Ovary (tissue), 3 donors: ENCODE results near the gene BRS3.

Source experiments
- POLR2A ChIP-seq: fragments of 450-650 bp; IDR thresholded peaks from one replicate; pipeline ENCODE4 v1.6.1; 2017; ENCODE audit warnings: antibody characterized with exemption, mild to moderate bottlenecking, moderate library complexity
- TF ChIP-seq, protein P1 (sequence below), 3 donors: fragments of 450-650 bp in 2 of 3; fragments of 200-600 bp in 1 of 3; IDR thresholded peaks; one replicate each; pipeline versions ENCODE4 v1.5.1 to v1.8.0; 2016 to 2022; ENCODE audit warnings: antibody characterized with exemption in 3 of 3, mild to moderate bottlenecking in 1 of 3
- donor health status: DM: no; HTN: no; CAD: no.

DNA sequence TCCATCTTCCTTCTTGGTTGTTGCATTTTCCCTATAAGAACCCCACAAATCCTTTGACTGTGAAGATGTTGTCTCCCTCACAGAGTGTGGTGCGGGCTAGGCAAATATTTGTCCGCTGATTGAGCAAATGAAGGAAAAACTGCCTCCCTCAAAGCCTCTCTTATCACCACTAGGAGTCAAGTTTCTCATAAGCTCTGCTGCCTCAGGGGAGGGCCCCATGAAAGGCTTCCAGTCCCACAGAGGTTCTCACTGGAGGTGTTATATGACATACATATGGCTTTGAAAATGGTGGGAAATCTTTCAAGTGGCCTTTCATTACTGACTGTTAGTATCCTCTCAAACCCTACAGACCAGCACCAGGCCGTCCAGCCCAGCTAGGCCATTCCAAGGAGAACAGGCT is 53.5 kb downstream of the BRS3 start:
- TF ChIP-seq, protein P1, sequence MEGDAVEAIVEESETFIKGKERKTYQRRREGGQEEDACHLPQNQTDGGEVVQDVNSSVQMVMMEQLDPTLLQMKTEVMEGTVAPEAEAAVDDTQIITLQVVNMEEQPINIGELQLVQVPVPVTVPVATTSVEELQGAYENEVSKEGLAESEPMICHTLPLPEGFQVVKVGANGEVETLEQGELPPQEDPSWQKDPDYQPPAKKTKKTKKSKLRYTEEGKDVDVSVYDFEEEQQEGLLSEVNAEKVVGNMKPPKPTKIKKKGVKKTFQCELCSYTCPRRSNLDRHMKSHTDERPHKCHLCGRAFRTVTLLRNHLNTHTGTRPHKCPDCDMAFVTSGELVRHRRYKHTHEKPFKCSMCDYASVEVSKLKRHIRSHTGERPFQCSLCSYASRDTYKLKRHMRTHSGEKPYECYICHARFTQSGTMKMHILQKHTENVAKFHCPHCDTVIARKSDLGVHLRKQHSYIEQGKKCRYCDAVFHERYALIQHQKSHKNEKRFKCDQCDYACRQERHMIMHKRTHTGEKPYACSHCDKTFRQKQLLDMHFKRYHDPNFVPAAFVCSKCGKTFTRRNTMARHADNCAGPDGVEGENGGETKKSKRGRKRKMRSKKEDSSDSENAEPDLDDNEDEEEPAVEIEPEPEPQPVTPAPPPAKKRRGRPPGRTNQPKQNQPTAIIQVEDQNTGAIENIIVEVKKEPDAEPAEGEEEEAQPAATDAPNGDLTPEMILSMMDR (IDR thresholded peaks at IDR 0.05), result no peak
- no peak for TF ChIP-seq POLR2A
